ENCODE measurements around the gene PHRF1. TPM values are rescaled to one million over a fixed set of nuclear protein-coding genes. Genes with fewer than 3 reads are reported as not detected.
A peak's percentile ranks its signal among the peaks of the same experiment; 100 is the strongest.

Gene PHRF1
- total and polyA plus RNA-seq, 2 donors from 2014 or later = 7.5 to 30.9 TPM

DNA sequence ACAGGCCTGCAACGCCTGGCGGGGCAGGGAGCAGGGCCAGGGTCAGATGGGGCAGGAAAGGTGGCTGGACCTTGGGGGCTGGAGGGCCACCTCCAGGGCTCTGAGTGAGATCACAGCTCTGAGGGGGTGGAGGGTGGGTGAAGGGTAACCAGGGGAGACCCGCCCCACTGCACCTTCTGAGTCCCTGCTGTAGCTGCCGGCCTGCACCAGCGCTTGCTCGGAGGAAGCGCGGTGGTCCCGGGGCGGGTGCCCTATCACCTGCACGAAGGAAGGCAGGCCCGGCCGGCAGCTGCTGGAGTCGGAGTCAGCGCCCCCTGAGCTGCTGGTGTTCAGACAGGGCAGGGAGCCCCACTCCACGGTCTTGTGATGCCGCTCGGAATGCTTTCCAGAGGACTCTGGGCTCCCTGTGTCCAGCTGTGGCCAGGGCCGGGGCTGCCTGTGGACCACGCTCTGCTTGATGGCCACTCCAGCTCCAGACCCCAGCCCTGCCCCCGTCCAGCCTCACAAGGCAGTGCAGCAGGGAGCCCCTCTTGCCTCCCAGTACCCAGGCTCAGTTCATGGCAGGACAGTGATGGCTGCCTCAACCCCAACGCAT, 19.5 kb upstream of the PHRF1 start:
- Histone ChIP-seq H3K9me3 (ENCODE audit: control insufficient read depth in 2 of 3, insufficient read depth in 1 of 3, low read length in 3 of 3) (no peaks in the 10 kb centered on the region), H3K4me1 (ENCODE audit: control insufficient read depth in 2 of 3, insufficient read depth in 2 of 3, low read depth in 1 of 3, low read length in 3 of 3) (peaks cover 0 to 22% (median 8%) of the 10 kb centered on the region in 3 donors), H3K27ac (ENCODE audit: low read depth in 2 of 2, low read length in 2 of 2) (no peak overlapping the region), H3K4me3 (ENCODE audit: low read length in 3 of 3) (no peak overlapping the region), H3K9ac (ENCODE audit: low read length in 3 of 3) (no peak overlapping the region), H3K36me3 (ENCODE audit: control insufficient read depth in 2 of 3, insufficient read depth in 3 of 3, low read length in 3 of 3) (no peaks in the 10 kb centered on the region), H3K27me3 (ENCODE audit: control insufficient read depth, insufficient read depth, low read length) (no peaks in the 10 kb centered on the region)
- intact Hi-C loops (cut with DNase I) = loop anchor here (10.0 kb wide), 1 partner anchor 168 kb away; no protein-coding TSS in a partner anchor
- TF ChIP-seq, protein P1, sequence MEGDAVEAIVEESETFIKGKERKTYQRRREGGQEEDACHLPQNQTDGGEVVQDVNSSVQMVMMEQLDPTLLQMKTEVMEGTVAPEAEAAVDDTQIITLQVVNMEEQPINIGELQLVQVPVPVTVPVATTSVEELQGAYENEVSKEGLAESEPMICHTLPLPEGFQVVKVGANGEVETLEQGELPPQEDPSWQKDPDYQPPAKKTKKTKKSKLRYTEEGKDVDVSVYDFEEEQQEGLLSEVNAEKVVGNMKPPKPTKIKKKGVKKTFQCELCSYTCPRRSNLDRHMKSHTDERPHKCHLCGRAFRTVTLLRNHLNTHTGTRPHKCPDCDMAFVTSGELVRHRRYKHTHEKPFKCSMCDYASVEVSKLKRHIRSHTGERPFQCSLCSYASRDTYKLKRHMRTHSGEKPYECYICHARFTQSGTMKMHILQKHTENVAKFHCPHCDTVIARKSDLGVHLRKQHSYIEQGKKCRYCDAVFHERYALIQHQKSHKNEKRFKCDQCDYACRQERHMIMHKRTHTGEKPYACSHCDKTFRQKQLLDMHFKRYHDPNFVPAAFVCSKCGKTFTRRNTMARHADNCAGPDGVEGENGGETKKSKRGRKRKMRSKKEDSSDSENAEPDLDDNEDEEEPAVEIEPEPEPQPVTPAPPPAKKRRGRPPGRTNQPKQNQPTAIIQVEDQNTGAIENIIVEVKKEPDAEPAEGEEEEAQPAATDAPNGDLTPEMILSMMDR (IDR thresholded peaks at IDR 0.05; ENCODE audit: borderline replicate concordance, extremely low read depth, insufficient read depth) = no peak
- DNase-seq (peak in 1 of 5 donors; percentile 67), FAIRE-seq (no peak)

DNA sequence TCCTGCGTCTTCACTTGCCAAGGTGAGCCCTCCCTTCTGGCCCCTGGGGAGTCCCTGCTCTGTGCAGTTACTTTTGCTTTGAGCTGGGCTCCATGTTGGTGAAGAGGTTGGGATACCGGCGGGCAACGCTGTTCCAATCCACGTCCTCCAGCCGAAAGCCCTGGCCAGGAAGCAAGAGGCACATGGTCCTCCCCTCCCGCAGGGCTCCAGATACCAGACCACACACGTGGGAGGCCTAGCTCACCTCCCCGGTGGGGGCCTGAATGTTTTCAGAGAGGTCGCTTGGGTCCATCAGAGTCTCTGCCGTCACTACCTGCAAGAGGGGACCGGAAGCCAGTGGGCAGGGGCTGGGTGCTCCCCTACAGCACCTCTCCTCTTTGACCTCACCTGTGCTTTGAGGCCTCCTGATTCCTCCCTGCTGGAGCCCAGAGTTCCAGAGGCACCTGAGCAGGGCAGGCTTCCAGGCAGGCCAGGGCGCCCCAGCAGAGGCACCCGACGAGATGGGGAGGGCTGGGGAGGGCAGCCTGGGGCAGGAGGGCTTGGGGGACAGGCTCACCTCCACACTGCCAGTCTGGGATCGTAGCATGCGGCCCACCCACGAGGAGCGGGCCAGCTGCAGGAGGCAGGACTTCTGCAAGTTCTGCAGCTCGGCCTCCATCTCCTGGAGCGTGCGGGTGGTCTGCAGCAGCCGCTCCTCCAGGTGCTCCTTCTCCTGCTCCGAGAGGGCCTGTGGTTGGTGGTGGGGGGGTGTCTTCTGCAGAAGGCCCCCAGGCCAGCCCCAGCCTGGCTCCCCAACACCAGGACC, 18.7 kb upstream of the PHRF1 start:
- H3K4me3 ChIP-seq (ENCODE audit: low read length in 3 of 3) = no peak overlapping the region
- no peaks in the 10 kb centered on the region for H3K27me3 ChIP-seq (ENCODE audit: control insufficient read depth, insufficient read depth, low read length)
- DNase-seq (peak in 1 of 5 donors; percentile 71), FAIRE-seq (no peak)
- TF ChIP-seq, protein P1 (IDR thresholded peaks at IDR 0.05; ENCODE audit: borderline replicate concordance, extremely low read depth, insufficient read depth) = no peak
- H3K9me3 ChIP-seq (ENCODE audit: control insufficient read depth in 2 of 3, insufficient read depth in 1 of 3, low read length in 3 of 3) = no peaks in the 10 kb centered on the region
- intact Hi-C loops (cut with DNase I) = loop anchor here (10.0 kb wide), 1 partner anchor 167 kb away; no protein-coding TSS in a partner anchor
- no peak overlapping the region for H3K27ac ChIP-seq (ENCODE audit: low read depth in 2 of 2, low read length in 2 of 2)
- H3K9ac ChIP-seq (ENCODE audit: low read length in 3 of 3) = no peak overlapping the region
- no peaks in the 10 kb centered on the region for H3K36me3 ChIP-seq (ENCODE audit: control insufficient read depth in 2 of 3, insufficient read depth in 3 of 3, low read length in 3 of 3)
- H3K4me1 ChIP-seq (ENCODE audit: control insufficient read depth in 2 of 3, insufficient read depth in 2 of 3, low read depth in 1 of 3, low read length in 3 of 3) = peaks cover 0 to 30% (median 8%) of the 10 kb centered on the region in 3 donors

DNA sequence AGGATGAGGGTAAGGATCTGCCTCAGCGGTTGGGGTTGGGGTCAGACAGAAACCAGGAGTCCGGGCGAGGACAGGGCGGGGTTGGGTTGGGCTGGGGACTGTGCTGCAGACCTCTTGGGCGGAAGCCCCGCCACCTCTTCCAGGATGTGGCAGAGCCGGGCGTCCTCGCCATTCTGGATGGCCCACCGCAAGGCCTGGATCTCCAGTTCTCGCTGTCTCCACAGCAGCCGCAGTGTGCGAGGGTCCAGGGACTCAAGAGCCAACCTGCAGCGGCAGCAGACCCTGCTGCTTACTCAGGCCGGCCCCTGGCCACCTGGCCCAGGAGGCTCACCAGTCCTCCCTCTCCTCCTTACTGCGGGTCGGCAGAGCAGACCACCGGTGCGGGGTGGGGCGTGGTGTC, 17.8 kb upstream of the PHRF1 start:
- H3K27me3 ChIP-seq (ENCODE audit: control insufficient read depth, insufficient read depth, low read length) = no peaks in the 10 kb centered on the region
- TF ChIP-seq, protein P1 (IDR thresholded peaks at IDR 0.05; ENCODE audit: borderline replicate concordance, extremely low read depth, insufficient read depth) = no peak
- H3K27ac ChIP-seq (ENCODE audit: low read depth in 2 of 2, low read length in 2 of 2) = no peak overlapping the region
- DNase-seq (peak in 1 of 5 donors; percentile 78), FAIRE-seq (no peak)
- peaks cover 0 to 2% (median 0%) of the 10 kb centered on the region in 3 donors for H3K36me3 ChIP-seq (ENCODE audit: control insufficient read depth in 2 of 3, insufficient read depth in 3 of 3, low read length in 3 of 3)
- H3K9ac ChIP-seq (ENCODE audit: low read length in 3 of 3) = no peak overlapping the region
- no peak overlapping the region for H3K4me3 ChIP-seq (ENCODE audit: low read length in 3 of 3)
- H3K4me1 ChIP-seq (ENCODE audit: control insufficient read depth in 2 of 3, insufficient read depth in 2 of 3, low read depth in 1 of 3, low read length in 3 of 3) = peaks cover 0 to 37% (median 8%) of the 10 kb centered on the region in 3 donors
- no peaks in the 10 kb centered on the region for H3K9me3 ChIP-seq (ENCODE audit: control insufficient read depth in 2 of 3, insufficient read depth in 1 of 3, low read length in 3 of 3)
- intact Hi-C loops (cut with DNase I) = loop anchor here (10.0 kb wide), 1 partner anchor 166 kb away; no protein-coding TSS in a partner anchor

Measured in kidney (tissue), 14 donors.